Measurements from ENCODE around the gene MNX1.

MNX1 gene

DNA sequence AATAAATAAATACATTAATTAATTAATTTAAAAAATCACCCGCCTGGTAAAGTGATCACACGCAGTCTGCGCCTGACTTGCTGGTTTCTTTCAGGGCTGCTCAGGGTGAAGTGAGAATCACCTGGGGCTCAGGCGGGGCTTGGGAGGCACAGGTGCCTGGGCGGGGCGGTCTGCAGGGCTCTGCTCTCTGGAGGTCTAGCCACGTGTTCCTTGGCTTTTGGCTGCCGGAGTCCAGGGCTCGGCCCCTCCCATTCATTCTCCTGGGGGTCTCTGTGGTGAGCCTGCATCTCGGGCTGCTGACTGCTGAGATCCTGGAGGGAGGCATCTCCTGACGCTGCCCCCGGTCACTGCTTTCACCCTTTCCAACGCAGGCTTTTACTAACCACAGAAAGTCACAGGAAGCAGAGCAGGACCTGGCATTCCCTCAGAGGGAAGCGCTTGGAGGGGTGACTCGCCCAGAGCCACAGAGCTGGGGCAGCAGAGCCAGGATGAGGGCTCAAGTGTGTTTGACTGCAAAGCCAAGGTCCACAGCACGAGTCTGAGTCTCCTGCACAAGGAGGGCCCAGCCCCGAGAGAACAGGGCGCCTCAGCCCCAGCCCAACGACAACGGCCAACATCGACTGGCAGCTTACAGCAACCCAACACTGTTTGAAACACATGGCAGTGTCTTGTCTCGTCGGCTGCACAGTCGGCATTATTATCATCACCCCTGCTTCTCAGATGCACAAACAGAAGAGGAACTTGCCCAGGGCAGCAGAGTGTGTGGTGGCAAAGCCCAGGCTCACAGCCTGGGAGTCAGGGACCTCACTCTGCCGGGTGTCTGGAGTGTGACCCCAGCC, 22.4 kb upstream of the MNX1 start:
- no peak for DNase-seq

DNA sequence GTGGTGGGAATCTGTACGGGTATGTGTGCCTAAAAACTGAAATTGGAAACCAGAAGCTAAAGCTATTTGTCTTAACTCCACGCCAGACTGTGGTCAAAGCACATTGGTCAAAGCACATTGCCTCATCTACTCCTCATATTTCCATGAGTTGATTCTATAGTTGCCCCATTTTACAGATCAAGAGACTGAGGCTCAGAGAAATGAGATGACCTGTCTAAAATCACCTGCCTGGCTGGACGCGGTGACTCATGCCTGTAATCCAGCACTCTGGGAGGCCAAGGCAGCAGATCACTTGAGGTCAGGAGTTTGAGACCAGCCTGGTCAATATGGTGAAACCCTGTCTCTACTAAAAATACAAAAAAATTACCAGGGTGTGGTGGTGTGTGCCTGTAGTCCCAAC, 21.7 kb upstream of the MNX1 start:
- DNase-seq: no peak

DNA sequence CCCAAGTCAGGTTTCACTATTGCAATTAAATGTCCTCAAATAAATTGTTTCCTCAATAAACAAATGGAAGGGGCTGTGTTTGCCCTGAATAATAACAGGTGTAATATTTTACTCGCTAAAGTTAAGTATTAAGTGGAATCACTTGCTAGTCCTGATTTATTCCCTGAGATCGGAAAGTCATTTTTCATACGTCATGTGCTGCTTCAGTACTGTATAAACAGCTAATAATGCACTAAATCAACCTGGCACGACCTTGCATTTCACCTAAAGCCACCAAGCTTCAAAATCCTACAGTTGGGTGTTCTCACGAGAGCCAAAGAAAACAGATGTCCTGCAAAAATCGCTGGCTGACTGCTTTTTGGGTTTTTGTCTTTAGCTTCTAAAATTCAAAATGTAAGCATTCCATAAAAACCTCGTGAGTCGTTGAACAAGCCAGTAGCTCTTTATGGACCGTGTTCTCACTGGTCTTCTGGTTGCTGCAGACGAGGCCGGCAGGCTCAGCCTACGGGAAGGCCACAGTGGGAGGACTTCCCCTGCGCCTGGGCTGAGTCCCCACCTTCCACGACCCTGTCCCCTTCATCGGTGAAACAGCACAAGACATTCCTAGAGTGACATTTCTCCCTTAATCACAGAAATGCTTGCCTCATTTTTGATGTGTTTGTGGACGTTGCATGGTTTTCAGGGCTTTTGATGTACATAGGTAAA, 17.9 kb upstream of the MNX1 start:
- DNase-seq: no peak

DNA sequence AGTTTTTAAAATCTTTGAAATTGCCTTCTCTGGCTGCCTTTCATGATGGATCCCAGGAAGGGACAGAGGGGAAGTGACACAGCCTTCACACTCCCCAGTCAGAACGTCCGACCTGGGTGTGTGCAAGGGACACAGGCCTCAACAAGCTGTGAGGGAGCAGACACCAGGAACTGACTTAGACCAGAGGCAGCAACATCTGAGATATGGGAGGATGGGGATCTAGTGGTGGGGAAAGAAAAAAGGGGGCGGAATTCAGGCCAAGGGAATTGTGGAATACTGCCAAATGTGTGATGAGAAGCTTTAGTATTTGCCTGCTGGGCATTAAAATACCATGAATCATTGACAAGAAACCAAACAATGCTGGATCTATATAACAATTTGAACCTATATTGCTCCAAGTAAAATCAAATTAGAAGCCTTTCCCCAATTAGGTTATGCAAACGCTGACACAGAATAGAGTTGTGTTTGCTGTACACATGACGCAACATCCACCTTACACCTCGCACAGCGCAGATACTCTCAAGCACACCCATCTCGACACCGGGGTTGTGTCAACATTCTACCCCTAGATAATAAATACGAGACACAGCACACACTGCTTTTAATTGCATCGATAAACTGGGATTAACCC, 17.2 kb upstream of the MNX1 start:
- DNase-seq: no peak

DNA sequence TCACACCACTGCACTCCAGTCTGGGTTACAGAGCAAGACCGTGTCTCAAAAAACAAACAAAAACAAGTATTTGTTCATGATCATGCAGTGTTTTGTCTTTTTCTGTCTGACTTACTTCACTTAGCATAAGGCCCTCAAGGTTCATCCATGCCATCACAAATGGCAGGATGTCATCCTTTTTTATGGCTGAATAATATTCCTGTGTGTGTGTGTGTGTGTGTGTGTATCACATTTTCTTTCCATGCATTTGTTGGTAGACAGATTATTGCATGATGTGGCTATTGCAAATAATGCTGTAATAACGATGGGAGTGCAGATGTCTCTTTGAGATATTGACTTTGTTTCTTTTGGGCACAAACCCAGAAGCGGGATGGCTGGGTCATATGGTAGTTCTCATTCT, 14.3 kb upstream of the MNX1 start:
- DNase-seq: no peak

DNA sequence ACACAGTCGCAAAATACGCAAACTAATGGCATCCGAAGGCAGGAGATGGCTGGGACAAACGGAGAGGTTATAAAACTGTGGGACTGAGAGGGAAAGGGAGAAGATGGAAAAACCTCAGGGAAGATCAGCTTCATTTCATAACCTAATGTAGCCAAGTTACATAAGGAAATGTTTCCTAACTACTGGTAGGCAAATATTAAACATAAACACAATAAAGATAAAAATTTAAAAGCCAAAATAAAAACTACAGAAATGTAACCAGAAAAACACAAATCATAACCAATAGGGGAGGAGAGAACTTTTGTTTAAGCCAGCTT, 13.1 kb upstream of the MNX1 start:
- DNase-seq: no peak

DNA sequence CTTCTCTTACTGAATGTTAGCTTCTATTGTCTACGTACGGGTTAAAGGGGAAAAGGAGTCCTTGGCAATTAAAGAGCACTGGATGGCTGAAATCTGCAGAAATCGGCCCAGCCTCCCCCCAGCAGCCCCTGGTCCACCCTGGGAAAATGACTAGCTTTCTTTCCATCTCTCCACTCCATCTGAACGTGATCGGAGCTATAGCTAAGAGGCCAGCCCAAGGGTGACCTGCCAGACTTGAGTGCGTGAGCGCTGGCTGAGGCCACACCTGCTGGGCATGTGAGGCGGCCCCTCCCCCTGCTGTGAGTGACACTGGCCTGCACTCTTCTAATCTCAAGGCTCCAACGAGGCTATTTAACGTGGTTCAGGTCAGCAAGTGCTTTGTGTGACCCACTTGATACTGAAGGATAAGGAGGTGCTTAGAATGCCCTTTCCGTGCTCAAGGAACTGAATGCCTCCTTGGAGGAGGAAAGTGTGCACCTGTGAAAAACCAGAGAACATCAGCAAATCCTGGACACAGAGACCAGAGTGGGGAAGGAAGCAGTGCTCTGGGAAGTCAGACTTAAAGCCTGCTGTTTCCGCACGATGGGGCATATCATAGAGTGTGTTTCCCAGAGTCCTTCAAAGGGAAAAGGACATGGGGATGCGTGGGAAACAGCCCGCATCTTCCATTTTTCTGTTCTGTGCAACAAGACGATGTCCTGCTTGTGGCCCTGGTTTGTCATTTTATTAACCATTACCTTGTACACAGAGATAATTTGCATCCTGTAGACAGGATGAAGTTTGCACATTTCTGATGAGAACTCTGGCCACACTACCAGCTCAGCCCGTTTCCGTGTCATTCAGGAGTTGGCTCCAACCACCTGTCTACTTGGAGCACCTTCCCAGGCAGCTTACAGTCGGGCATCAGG, 12.5 kb upstream of the MNX1 start:
- no peak for DNase-seq

DNA sequence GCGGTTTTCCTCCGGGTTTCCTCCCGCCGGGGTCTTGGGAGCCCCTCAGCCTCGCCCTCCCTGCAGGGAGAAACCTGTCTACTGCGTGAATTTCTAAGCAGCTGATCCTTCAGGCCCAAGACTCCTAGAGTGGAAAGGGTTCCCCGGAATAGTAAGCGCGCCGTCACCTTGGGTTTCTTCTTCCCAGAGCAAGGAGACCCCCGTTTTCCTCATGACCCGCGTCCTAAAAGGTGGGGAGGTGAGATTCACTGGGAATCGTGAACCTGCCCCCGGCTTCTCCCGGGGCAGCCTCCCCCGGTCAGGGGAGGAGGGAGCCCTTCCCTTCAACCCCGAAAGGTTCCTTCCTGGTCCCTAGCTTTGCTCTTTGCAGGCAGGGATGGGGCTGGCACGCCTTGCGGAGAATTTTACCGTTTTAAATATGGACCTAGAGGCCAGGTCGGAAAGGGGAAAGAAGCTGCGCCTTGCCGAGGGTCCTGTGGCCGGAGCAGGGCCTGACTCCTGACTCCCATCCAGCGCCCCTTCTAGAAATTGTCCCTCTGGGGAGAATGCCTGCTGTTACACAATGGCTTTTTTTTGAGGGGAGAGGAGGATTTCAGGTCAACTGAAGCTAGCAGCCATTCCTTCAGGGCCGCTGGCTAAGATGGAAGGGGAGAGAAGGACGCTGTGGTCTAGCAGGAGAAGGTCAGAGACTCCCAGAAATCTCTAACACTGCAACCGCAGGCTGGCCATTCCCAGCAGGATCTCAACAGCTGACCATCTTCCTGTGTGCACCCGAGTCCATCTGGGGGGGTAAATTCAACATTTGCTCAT, 11.6 kb upstream of the MNX1 start:
- no peak for DNase-seq

DNA sequence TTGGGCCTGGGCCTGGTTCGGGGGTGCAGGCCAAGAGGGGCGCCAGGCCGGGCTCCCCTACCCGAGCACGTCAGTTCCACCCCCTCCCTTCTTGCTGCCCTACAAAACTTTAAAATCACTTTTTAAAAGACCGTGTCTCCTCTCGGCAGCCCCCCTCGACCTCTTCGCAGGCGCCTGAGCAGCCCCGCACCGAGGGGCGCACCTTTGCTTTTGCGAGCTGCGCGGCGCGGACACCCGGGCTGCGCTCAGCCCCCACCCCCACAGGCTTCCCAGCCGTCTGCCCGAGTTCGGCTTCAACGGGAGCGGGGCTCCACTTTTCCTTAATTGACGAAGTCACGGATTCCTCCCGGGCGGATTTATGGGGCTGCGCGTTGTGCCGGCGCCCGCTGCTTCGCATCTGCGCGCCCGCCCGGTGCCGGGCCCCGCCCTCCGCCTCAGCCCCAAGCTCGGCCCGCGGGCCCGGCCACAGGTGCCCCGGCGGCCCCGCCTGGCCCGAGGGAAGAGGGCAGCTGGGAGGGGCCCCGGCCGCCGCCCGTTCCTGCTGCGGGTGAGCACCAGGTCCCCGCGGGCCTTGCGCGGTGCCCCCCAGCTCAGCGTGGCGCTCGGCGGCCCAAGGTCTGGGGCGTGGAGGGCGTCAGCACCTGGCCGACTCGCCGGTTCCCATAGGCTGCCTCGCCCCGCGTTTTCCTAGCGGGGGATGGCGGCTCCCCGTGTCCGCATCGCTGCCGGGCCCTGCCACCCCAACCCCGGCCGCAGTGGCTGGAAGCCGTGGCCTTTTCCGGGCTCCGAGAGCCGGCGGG, 10.8 kb upstream of the MNX1 start:
- no peak for DNase-seq

DNA sequence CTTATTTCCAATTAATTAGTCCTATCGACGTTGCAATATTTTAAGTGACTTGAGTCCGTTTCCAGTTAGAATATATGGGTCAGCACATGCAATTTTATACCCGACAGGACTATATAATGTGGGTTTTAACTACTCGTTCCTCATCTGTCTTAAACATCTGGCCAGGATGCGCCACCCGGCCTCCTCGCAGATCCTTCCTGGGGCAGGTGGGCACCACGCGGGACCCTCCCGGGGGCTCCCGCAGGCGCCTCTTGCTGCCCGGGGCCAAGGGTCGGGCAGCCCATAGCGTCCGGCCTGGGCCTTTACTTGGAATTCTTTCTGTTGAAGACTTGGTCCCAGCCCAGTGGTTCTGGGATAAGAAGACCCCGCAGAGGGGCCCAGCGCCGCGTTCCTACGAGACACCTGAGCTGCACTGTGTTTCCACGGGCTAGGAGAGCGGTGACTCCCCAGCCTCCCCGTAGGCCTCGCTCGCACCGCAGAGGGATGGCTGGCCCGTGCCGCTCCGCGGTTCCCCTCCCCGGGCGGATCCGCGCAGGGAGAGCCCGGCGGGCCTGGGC, 10.1 kb upstream of the MNX1 start:
- no peak for DNase-seq

DNA sequence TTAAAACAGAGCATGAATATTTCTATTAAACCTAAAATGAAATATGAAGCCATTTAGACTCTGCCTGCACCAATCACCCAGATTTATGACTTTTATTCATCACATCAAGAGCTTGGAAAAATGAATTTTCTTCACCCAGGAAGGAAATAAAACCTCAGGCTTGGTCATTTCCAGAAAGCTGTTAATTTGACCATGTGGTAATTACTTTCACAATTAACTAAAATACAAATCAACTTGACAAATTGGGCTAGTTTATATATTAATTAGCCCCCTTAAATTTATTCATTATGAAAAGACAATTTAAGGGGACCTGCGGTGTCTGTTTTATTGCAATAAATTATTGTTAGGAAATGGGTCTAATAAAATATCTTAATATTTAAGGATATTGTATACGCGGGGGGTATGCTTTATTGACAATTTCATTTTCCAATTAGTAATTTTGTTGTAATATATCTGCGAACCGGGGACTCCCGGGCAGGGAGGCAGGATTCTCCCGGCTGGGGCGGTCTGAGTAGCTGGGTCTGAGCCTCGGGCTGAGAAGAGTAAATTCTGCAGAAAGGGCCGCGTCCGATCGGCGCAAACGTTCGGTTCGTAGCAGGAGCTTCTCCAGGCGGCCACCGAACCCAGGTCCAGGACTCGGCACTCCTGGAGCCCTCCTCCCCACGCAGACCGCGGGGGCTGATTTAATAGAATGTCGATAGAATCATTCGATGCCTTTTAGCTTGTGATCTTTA, 9.4 kb upstream of the MNX1 start:
- DNase-seq: no peak

DNA sequence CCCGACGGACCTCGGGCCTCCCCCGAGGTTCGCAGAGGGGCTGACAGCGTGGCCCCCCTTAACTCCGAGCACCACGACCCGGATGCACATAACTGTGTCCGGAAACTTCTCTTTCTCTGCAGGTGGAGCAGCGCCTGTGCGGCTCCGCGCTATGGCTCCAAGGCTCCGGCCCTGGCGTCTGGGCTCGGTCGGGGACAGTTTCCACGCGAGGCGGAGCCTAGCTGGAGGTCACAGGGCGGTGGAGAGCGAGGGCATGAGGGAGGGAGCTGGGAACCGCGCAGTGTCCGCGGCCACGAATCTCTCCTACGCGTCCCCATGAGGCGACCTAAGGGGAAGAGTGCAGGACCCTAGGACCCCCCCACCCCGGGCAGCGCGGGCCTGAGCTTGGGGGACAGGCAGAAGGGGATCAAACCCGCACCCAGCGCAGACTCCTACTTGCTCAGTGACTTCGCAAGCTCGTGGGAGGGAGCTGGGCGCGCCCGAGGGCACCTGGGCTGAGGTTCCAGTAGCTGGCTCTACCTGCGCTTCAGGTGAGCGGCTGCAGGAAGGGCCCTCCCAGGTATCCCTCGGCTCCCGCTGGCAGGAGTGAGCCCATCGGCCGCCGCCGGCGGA, 8.6 kb upstream of the MNX1 start:
- DNase-seq: no peak

DNA sequence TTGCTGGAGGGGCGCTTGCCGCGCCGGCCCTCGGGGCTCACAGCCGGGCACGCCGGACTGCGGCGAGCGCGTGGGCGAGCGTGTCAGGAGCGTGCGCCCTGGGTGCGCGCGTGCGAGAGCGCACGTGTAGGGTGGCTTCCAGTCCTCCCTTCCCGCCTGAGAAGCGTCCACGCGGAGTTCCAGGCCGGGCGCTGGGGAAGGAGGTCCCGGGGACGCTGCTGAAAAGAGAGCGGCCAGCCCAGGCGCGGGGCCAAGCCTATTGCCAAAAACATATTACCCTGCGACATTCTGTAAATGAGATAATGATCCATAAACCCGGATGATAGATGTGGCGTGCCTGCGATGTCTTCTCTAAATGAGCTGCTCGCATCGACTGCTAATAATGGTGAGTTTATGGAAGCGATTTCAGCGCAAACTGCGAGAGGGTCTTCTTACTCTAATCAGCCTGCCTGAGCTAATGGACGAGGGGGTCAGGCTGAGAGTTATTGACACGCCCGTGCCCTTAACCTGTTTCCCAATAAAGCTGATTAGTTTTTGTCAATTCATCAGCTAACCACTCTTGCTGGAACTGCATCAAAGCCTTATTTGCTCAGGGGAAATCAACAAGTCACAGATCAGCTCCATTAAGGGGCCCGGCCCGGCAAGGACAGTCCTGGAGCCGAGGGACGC, 8.0 kb upstream of the MNX1 start:
- no peak for DNase-seq

DNA sequence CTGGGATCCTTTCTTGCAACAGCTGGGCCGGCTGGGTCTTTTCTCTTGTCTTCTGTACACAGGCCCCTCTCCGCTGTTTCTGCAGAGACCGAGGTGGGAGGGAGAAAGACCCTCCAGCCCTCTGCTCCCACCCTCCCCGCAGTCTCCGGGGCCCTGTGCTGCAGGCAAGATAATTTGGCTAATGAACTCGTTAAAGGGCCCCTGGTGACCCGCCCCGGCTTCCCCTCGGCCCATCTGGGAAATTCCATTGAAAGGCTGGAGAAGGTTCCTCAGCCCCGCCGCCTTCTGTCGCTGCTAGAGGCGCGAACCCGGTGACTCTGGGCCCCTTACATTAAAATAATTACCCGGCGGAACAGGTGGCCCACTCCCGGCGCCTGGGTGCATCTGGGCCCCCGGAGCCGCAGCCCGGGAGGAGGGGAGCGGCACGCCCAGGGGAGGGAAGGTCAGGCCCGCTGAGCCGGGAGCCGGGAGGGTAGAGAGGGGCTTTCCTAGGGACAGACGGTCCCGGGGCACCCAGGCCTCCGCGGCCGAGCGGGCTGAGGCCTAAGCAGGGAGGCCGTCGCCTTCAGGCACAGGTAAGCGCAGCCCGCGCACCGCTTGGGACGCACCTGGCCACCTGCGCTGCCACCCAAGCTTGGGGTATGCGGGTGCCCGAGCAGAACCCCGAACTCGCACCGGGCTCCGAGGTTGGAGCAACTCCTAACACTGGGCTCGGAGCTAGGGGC, 7.3 kb upstream of the MNX1 start:
- no peak for DNase-seq

DNA sequence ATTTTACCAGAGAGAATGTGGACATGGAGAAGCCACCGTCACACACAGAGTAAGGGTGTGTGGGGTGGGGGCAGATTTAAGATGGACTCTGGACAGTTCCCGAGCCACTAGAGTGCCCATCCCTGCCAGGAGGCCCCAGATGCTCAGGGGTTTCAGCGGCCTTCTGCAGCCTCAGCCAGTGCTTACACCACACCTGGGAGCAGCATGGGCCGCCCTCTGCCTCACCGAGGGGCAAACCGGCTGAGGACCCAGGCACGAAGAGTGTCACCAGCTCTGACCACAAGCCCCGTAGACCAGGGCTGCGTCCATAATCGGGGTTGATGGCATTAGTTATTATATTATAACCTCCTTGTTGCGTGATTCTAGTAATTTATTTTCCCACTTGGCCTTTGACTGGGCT, 6.7 kb upstream of the MNX1 start:
- no peak for DNase-seq

DNA sequence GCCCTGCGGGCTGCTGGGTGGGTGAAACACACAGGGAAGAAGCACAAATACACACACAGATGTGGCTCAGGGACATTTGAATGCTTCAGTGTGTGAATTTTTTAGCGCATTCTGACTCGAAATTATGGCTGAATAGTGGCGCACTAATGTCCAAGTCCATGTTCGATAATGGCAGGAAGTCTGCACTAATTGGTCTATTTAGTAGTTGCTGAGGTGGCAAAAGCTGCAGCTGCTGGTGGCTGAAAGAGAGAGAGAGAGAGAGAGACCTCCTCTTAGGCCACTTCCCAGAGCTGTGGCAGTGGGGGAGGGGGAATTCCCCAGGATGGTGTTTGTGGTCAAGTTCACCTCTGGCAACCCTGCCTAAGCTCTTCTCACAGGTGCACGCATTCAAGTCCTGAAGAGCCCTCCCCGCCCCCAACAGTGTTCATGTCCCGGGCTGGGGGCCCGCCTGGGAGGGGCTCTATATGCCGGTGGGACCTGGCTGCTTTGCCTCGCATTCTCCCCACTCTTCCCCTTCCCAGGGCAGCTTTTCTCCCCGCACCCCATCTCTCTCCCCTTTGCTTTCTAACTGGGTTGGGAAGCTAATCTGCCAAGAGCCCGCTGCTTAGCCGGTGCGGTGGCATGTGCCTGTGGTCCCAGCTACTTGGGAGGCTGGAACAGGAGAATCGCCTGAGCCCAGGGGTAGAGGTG, 6.0 kb upstream of the MNX1 start:
- DNase-seq: no peak

DNA sequence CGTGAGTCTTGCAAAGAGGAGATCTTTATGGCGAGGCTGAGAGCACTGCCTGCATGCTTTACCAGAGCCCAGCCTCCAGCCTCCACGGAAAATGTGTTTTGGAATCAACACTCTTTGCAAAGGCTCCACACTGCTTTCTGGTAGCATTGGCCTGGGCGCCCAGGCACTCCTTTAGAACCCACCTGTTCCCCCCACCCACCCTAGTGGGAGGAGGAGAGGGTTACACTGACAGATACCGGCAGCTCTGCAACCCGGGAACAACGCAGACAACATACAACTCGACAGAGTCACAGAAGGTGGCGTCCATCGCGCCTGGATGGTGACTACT, 5.5 kb upstream of the MNX1 start:
- DNase-seq: no peak
